Measurements from ENCODE around the gene LCNL1.
"Not testable (repeated sequence)": the region's sequence is repeated elsewhere in the genome, so short reads cannot be mapped to it uniquely, and the experiment has no call there.

Gene LCNL1

GRCh38 chr9:137030538-137031527 is 48.0 kb downstream of the LCNL1 start:
- Mint-ChIP-seq H3K27ac (no peak overlapping the region), H3K27me3 (ENCODE audit: low read depth) (peaks cover 3% of the 10 kb centered on the region), H3K4me3 (peak overlapping the region in 2 of 3 experiments; percentile 28 to 37), H3K4me1 (no peaks in the 10 kb centered on the region), H3K9me3 (no peaks in the 10 kb centered on the region), H3K36me3 (ENCODE audit: low read depth) (no peaks in the 10 kb centered on the region)
- TF ChIP-seq, protein P1, sequence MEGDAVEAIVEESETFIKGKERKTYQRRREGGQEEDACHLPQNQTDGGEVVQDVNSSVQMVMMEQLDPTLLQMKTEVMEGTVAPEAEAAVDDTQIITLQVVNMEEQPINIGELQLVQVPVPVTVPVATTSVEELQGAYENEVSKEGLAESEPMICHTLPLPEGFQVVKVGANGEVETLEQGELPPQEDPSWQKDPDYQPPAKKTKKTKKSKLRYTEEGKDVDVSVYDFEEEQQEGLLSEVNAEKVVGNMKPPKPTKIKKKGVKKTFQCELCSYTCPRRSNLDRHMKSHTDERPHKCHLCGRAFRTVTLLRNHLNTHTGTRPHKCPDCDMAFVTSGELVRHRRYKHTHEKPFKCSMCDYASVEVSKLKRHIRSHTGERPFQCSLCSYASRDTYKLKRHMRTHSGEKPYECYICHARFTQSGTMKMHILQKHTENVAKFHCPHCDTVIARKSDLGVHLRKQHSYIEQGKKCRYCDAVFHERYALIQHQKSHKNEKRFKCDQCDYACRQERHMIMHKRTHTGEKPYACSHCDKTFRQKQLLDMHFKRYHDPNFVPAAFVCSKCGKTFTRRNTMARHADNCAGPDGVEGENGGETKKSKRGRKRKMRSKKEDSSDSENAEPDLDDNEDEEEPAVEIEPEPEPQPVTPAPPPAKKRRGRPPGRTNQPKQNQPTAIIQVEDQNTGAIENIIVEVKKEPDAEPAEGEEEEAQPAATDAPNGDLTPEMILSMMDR (IDR thresholded peaks at IDR 0.05; ENCODE audit: unreplicated experiment in 3 of 3), result no peak

GRCh38 chr9:137031904-137032640 is 49.3 kb downstream of the LCNL1 start, which contains the start of gene FUT7:
Gene FUT7, minus strand, starts transcription at chr9:137032088. Its CDS starts 97 bp downstream, at chr9:137031991.
- TF ChIP-seq, protein P1 (IDR thresholded peaks at IDR 0.05; ENCODE audit: unreplicated experiment in 3 of 3), result no peak
- no peak within 1 kb of the TSS for H3K4me3 Mint-ChIP-seq
- no peaks in the 10 kb centered on the region for H3K4me1 Mint-ChIP-seq
- H3K36me3 Mint-ChIP-seq (ENCODE audit: low read depth), result no peaks in the 10 kb centered on the region
- peaks cover 3% of the 10 kb centered on the region for H3K27me3 Mint-ChIP-seq (ENCODE audit: low read depth)
- H3K9me3 Mint-ChIP-seq, result no peaks in the 10 kb centered on the region
- no peak within 1 kb of the TSS for H3K27ac Mint-ChIP-seq

- Mint-ChIP-seq H3K27ac (no peak overlapping the region), H3K36me3 (ENCODE audit: low read depth) (no peaks in the 10 kb centered on the region), H3K4me3 (no peak overlapping the region), H3K9me3 (no peaks in the 10 kb centered on the region), H3K27me3 (ENCODE audit: low read depth) (peaks cover 3% of the 10 kb centered on the region), H3K4me1 (no peaks in the 10 kb centered on the region)
- TF ChIP-seq, protein P1 (IDR thresholded peaks at IDR 0.05; ENCODE audit: unreplicated experiment in 3 of 3), result no peak
Measured at GRCh38 chr9:137032858-137033257, 50.1 kb downstream of the LCNL1 start.

GRCh38 chr9:137033481-137033880 is 50.7 kb downstream of the LCNL1 start:
- not testable (repeated sequence) for H3K4me1 Mint-ChIP-seq; H3K27me3 Mint-ChIP-seq (ENCODE audit: low read depth); H3K36me3 Mint-ChIP-seq (ENCODE audit: low read depth); H3K27ac Mint-ChIP-seq; H3K4me3 Mint-ChIP-seq; H3K9me3 Mint-ChIP-seq

DNA sequence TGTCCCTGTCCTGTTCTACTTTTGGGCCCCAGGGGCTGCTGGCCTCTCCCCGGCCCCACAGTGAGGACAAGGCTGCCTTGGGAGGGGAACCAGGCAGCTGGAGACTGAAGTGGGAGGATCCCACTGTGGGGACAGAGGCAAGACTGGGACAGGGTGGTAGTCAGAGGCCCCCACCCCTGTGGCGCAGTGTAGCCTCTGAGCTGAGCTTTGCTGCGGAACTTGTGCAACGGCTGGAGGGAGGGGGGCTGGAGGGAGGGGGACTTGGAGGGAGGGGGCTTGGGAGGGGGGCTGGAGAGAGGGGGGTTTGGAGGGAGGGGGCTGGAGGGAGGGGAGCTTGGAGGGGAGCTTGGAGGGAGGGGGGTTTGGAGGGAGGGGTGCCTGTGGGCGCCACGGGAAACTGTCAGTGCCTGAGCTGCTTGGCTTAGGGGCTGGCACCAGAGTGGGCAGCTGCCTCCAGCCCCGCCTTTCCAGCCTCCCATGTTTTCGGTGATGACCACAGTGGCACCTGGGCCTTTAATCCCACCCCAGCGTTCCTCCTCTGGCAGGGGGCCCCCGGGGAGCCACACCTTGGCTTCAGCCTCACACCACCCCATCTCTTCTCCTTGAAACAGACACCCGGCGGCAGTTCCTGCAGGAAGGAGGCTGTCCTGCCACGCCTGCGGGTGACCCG is 51.4 kb downstream of the LCNL1 start:
- Mint-ChIP-seq H3K27me3 (ENCODE audit: low read depth) (peaks cover 3% of the 10 kb centered on the region), H3K4me1 (no peaks in the 10 kb centered on the region), H3K4me3 (no peak overlapping the region), H3K27ac (no peak overlapping the region), H3K36me3 (ENCODE audit: low read depth) (no peaks in the 10 kb centered on the region), H3K9me3 (no peaks in the 10 kb centered on the region)
- TF ChIP-seq, protein P1 (IDR thresholded peaks at IDR 0.05; ENCODE audit: unreplicated experiment in 3 of 3), result no peak
